ENCODE results near the gene TRMT6.

The TRMT6 gene

GRCh38 chr20:5900908-5901307 is 49.4 kb downstream of the TRMT6 start:
- Histone ChIP-seq H3K4me1 (ENCODE audit: control insufficient read depth, insufficient read depth, low read length) (no peaks in the 10 kb centered on the region), H3K27me3 (ENCODE audit: control insufficient read depth, insufficient read depth, low read length) (no peaks in the 10 kb centered on the region), H3K9me3 (ENCODE audit: control insufficient read depth, insufficient read depth, low read length) (no peaks in the 10 kb centered on the region), H3K36me3 (ENCODE audit: control insufficient read depth, insufficient read depth, low read length) (no peaks in the 10 kb centered on the region), H3K9ac (ENCODE audit: low read depth, low read length) (no peak overlapping the region), H3K27ac (ENCODE audit: low read depth, low read length) (no peak overlapping the region), H3K4me3 (ENCODE audit: low read depth, low read length) (no peak overlapping the region)

- Histone ChIP-seq H3K4me3 (ENCODE audit: low read depth, low read length) (no peak overlapping the region), H3K27ac (ENCODE audit: low read depth, low read length) (no peak overlapping the region), H3K27me3 (ENCODE audit: control insufficient read depth, insufficient read depth, low read length) (no peaks in the 10 kb centered on the region), H3K36me3 (ENCODE audit: control insufficient read depth, insufficient read depth, low read length) (no peaks in the 10 kb centered on the region), H3K9me3 (ENCODE audit: control insufficient read depth, insufficient read depth, low read length) (no peaks in the 10 kb centered on the region), H3K4me1 (ENCODE audit: control insufficient read depth, insufficient read depth, low read length) (no peaks in the 10 kb centered on the region), H3K9ac (ENCODE audit: low read depth, low read length) (no peak overlapping the region)
These were observed 50.9 kb downstream of the TRMT6 start for GRCh38 chr20:5899444-5899843.

- no peak overlapping the region for H3K27ac ChIP-seq (ENCODE audit: low read depth, low read length)
- no peaks in the 10 kb centered on the region for H3K4me1 ChIP-seq (ENCODE audit: control insufficient read depth, insufficient read depth, low read length)
- no peak overlapping the region for H3K9ac ChIP-seq (ENCODE audit: low read depth, low read length)
- H3K36me3 ChIP-seq (ENCODE audit: control insufficient read depth, insufficient read depth, low read length) = no peaks in the 10 kb centered on the region
- H3K27me3 ChIP-seq (ENCODE audit: control insufficient read depth, insufficient read depth, low read length) = no peaks in the 10 kb centered on the region
- no peaks in the 10 kb centered on the region for H3K9me3 ChIP-seq (ENCODE audit: control insufficient read depth, insufficient read depth, low read length)
- no peak overlapping the region for H3K4me3 ChIP-seq (ENCODE audit: low read depth, low read length)
These were observed 54.7 kb downstream of the TRMT6 start for GRCh38 chr20:5895626-5896025.

DNA sequence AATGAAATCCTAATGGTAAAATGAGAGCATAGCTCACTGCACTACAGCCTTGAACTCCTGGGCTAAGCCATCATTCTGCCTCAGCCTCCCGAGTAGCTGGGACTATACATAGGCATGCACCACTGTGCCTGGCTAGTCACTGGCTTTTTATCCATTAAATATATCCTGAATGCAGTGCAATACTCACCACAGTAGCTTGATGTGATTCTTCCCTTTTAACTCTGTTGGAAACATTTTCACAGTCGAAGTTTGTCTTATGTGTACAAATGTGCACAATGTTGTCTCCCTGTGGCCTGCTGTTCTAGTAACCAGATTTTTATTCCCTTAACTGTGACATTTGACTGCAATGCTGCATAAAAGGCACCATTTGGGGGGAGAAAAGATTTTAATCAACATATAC is 56.7 kb downstream of the TRMT6 start:
- no peak overlapping the region for H3K4me3 ChIP-seq (ENCODE audit: low read depth, low read length)
- H3K9me3 ChIP-seq (ENCODE audit: control insufficient read depth, insufficient read depth, low read length) = no peaks in the 10 kb centered on the region
- H3K27ac ChIP-seq (ENCODE audit: low read depth, low read length) = no peak overlapping the region
- no peak overlapping the region for H3K9ac ChIP-seq (ENCODE audit: low read depth, low read length)
- H3K4me1 ChIP-seq (ENCODE audit: control insufficient read depth, insufficient read depth, low read length) = no peaks in the 10 kb centered on the region
- no peaks in the 10 kb centered on the region for H3K27me3 ChIP-seq (ENCODE audit: control insufficient read depth, insufficient read depth, low read length)
- H3K36me3 ChIP-seq (ENCODE audit: control insufficient read depth, insufficient read depth, low read length) = no peaks in the 10 kb centered on the region

DNA sequence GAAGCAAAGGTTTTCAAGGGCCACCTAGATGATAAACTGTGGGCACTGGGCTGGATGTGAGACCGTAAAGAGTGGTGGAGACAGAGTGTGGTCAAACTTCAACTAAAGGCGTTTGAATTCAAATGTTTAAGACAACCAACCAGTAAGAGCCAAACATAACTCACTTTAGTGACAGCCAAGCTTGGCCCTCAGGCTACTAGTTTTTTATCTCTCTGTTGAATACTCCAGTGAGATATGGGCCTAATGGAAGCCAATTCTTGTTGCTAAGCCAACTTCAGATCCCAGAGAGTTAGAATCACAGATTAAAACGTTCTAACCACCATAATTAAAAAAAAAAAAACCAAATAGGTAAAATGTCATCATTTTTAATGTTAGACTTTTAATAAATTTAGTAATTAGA is 57.3 kb downstream of the TRMT6 start:
- Histone ChIP-seq H3K27me3 (ENCODE audit: control insufficient read depth, insufficient read depth, low read length) (no peaks in the 10 kb centered on the region), H3K9me3 (ENCODE audit: control insufficient read depth, insufficient read depth, low read length) (no peaks in the 10 kb centered on the region), H3K36me3 (ENCODE audit: control insufficient read depth, insufficient read depth, low read length) (no peaks in the 10 kb centered on the region), H3K4me1 (ENCODE audit: control insufficient read depth, insufficient read depth, low read length) (no peaks in the 10 kb centered on the region), H3K27ac (ENCODE audit: low read depth, low read length) (no peak overlapping the region), H3K4me3 (ENCODE audit: low read depth, low read length) (no peak overlapping the region), H3K9ac (ENCODE audit: low read depth, low read length) (no peak overlapping the region)

- H3K9ac ChIP-seq (ENCODE audit: low read depth, low read length) = no peak overlapping the region
- H3K4me3 ChIP-seq (ENCODE audit: low read depth, low read length) = no peak overlapping the region
- no peaks in the 10 kb centered on the region for H3K27me3 ChIP-seq (ENCODE audit: control insufficient read depth, insufficient read depth, low read length)
- no peak overlapping the region for H3K27ac ChIP-seq (ENCODE audit: low read depth, low read length)
- no peaks in the 10 kb centered on the region for H3K36me3 ChIP-seq (ENCODE audit: control insufficient read depth, insufficient read depth, low read length)
- H3K4me1 ChIP-seq (ENCODE audit: control insufficient read depth, insufficient read depth, low read length) = no peaks in the 10 kb centered on the region
- H3K9me3 ChIP-seq (ENCODE audit: control insufficient read depth, insufficient read depth, low read length) = no peaks in the 10 kb centered on the region
These were observed 59.4 kb downstream of the TRMT6 start for GRCh38 chr20:5890773-5891441.

DNA sequence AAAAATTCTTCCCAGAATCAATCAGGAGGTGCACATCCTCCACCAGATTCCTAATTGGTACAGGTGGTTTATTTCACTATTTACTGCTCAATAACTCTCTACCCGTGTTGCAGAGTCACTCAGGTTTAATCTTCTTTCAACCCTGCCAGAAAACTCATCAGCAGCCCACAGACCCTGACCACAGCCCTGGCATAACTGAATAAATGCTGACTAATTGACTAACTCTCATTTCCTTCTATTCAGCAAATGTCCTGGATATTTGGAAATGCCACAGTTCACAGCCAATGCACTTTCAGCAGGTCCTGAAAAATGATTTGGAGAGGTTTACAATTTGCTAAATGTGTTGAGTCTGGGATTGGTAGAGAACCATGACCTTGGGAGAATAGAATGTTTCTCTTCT is 62.3 kb downstream of the TRMT6 start:
- no peaks in the 10 kb centered on the region for H3K27me3 ChIP-seq (ENCODE audit: control insufficient read depth, insufficient read depth, low read length)
- H3K36me3 ChIP-seq (ENCODE audit: control insufficient read depth, insufficient read depth, low read length) = no peaks in the 10 kb centered on the region

GRCh38 chr20:5887386-5887785 is 62.9 kb downstream of the TRMT6 start:
- Histone ChIP-seq H3K36me3 (ENCODE audit: control insufficient read depth, insufficient read depth, low read length) (no peaks in the 10 kb centered on the region), H3K27ac (ENCODE audit: low read depth, low read length) (no peak overlapping the region), H3K4me1 (ENCODE audit: control insufficient read depth, insufficient read depth, low read length) (no peaks in the 10 kb centered on the region), H3K4me3 (ENCODE audit: low read depth, low read length) (no peak overlapping the region), H3K9ac (ENCODE audit: low read depth, low read length) (no peak overlapping the region), H3K9me3 (ENCODE audit: control insufficient read depth, insufficient read depth, low read length) (no peaks in the 10 kb centered on the region), H3K27me3 (ENCODE audit: control insufficient read depth, insufficient read depth, low read length) (no peaks in the 10 kb centered on the region)

More for the DNA sequence above, 62.3 kb downstream of the TRMT6 start:
- Histone ChIP-seq H3K9me3 (ENCODE audit: control insufficient read depth, insufficient read depth, low read length) (no peaks in the 10 kb centered on the region), H3K27ac (ENCODE audit: low read depth, low read length) (no peak overlapping the region), H3K4me1 (ENCODE audit: control insufficient read depth, insufficient read depth, low read length) (no peaks in the 10 kb centered on the region), H3K4me3 (ENCODE audit: low read depth, low read length) (no peak overlapping the region), H3K9ac (ENCODE audit: low read depth, low read length) (no peak overlapping the region)
